GM19351 (cell line): ENCODE results near the gene MAP2.
"Not testable (repeated sequence)": the region's sequence is repeated elsewhere in the genome, so short reads cannot be mapped to it uniquely, and the experiment has no call there.

Experiments used
- ATAC-seq: cut with Tn5 transposase; IDR thresholded peaks from one replicate; pipeline ENCODE4 v1.9.1; 2021; ENCODE audit warnings: mild to moderate bottlenecking, moderate library complexity; ENCODE audit not compliant: unreplicated experiment

Gene MAP2

DNA sequence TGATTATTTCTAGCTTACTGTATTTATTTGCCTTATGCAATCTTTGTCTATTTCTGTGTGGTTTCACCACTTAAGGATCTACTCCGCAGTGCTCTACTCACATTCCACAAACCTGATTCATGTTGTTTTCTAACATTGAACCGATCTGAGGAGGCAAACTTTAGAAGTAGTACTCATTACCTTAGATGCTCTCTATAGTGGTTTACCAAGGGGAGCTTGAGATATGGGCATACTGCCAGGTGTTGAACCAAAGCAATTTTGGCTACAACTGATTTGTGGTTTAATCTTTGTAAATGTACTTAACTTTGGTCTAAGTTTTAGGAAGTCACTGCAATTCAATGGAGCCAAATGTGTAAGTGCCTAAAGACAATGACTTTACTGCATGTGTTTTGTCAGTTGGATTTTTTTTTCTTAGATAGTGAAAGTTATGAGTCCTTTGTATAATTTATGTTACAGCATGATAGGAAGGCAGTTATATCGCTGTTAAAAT lies 50.1 kb downstream of the MAP2 start:
- ATAC-seq: no peak

DNA sequence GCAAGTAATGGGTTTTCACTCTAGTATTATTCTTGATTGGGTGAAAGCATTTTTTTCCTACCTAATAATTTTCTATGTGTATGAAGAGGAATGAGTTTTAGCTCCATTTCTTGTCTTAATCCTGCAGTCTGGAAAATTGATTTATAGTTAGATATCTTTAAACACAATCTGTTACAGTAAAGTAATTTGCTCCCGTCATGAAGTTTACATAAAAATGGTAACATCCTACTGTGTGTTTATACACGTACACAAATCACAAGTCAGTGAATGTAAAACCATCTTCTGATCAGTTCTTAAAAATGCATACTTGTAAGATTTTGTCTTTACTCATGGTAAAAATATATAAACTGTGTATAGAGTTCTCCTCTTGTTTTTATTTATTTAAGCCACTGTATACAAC lies 51.1 kb downstream of the MAP2 start:
- no peak for ATAC-seq

DNA sequence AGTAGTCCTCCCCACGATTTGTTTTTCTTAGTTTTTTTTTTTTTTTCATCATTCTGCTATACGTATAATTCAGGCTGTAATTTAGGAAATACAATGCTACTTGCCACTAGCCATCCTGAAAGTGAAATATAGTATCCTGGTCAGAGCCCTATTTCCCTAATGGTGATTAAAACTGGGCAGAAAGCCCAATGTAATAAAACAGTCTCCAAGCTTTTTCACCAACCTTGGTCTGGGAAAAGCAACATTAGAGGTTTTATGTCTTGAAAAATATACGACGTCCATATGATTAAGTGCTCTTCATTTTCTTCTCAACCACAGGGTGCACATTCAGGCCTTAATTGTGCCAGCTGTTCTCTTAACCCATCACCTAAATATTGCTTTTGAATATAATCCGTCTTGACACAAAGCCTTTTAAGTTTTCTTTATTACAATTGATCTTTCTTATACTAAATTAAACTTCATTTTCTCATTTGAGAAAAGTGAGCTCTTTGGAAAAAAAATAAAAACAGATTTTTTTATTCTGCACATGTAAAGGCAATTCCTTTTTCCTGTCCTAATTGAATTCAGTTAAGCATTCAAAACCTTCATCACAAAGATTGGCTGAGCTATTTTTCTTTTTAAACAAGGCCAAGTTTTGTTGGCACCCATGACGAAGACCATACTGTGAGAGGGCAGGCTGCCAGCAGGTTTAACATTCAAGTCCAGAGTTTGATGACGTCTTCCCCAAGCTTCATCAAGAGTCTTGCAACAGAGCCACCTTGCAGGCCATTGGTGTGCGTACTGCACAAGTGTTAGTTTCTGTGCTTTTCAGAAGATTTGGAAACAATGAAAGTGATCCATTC lies 52.7 kb downstream of the MAP2 start:
- no peak for ATAC-seq

DNA sequence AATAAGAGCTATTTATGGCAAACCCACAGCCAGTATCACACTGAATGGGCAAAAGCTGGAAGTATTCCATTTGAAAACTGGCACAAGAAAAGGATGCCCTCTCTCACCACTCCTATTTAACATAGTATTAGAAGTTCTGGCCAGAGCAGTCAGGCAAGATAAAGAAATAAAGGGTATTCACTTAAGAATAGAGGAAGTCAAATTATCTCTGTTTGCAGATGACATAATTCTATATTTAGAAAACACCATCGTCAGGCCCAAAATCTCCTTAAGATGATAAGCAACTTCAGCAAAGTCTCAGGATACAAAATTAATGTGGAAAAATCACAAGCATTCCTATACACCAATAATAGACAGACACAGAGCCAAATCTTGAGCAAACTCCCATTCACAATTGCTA lies 68.4 kb downstream of the MAP2 start:
- not testable (repeated sequence) for ATAC-seq

DNA sequence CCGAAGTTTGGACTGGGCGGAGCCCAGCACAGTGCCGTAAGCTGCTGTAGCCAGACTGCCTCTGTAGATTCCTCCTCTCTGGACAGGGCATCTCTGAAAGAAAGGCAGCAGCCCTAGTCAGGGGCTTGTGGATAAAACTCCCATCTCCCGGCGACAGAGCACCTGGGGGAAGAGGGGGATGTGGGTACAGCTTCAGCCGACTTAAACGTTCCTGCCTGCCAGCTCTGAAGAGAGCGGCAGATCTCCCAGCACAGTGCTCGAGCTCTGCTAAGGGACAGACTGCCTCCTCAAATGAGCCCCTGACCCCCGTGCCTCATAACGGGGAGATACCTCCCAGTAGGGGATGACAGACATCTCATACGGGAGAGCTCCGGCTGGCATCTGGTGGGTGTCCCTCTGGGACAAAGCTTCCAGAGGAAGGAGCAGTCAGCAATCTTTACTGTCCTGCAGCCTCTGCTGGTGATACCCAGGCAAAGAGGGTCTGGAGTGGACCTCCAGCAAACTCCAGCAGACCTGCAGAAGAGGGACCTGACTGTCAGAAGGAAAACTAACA lies 71.3 kb downstream of the MAP2 start:
- not testable (repeated sequence) for ATAC-seq

DNA sequence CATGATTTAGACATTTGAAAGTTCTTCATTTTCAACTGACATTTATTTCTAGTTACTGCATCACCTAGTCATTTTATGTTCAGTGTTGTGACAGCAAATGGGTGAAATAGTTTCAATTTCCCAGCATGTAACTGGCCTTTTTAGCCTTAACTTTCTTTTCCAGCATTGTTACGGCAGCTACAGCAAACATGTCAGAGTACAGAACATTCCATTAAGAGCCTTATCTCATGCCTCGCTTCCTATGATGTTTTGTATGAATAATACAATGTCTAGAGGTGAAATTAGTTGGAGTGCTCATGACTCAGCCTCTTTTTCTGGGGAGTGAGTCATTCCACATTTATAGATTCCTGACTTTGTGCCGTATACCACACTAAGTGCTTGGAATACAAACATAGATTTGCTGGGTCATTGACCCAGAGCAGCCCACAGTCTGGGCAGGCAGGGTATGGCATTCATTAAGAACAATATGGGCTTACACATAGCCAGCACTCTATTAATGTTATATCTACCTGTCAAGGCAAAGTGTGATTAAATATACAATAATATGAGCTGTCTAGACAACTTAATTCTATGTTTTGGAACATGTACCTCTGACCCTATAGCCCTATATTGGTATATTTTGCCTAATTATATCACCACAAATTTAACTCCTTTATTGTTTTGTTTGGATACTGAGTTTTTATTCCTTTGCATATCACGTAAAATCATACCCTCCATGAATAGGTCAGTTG lies 72.2 kb downstream of the MAP2 start:
- ATAC-seq: no peak

DNA sequence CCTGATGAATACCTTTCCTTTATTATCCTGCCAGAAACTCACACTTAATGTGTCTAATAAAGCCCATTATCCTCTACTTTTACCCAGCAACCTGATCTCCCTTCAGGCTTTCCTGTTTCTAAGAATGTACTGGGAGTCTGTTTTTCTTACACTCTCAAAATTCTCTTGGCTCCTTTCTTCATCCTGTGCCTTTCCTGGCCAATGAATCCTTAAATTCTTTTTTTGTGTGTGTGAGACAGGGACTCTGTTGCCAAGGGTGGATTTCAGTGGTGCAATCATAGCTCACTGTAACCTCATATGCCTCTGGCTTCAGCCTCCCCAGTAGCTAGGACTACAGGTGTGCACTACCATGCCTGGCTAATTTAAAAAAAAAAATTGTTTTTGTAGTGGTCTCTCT lies 72.7 kb downstream of the MAP2 start:
- no peak for ATAC-seq

DNA sequence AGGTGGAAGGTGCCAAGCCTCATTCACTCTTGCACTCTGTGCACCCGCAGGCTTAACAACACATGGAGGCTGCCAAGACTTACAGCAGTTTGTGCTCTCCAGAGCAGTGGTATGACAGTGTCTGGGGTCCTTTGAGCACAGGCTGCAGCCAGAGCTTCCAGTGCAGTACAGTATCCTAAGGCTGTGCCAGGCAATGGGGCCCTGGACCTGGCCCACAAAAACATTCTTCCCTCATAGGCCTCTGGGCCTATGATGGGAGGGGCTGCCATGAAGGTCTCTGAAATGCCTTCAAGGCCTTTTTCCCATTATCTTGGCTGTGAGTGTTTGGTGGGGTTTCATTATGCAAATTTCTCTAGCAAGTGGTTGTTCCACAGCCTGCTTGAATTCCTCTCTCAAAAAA lies 74.8 kb downstream of the MAP2 start:
- ATAC-seq: no peak

DNA sequence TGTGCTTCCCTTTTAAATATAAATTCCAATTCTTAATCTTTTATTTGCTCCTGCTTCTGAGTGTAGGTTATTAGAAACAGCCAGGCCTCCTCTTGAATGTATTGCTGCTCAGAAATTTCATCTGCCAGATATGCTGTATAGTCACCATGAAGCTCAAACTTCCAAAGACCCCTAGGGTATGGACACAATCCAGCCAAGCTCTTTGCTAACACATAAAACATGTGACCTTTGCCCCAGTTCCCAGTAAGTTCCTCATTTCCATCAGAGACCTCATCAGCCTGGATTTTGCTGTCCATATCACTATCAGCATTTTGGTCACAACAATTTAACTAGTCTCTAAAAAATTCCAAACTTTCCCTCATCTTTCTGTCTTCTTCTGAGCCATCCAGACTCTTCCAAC lies 75.2 kb downstream of the MAP2 start:
- ATAC-seq: no peak

DNA sequence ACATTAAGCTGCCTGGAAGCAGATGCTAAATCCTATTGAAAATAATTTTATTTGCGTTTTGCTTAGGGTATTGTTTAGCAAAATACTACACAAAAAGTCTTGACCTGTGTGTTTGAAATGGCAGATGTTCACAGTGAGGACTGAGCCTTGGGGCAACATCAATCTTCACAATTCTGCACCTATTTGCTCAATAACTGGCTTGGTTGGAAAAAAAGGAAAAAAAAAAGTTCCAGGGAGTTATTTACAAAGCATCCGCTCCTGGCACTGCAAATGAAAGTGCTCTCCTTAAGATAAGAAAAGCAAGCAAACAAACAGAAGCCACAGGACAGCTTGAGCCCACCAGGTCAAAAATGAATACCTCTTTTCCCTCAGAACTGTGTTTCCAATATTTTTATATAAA lies 77.7 kb downstream of the MAP2 start:
- no peak for ATAC-seq

DNA sequence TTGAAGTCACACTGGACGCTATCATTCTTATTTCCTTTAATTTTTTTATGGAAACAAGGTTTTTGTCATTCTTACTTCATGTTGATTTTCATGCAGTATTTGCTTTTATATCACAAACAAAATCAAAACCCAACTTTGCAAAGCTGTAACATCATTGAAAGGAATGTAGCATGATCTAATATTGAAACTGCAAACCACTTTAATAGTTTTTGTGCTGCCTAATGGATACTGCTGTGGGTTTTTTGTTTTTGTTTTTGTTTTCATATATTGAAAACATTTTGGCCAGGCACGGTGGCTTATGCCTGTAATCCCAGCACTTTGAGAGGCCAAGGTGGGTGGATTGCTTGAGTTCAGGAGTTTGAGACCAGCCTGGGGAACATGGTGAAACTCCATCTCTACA lies 81.6 kb downstream of the MAP2 start:
- peak; percentile 79 for ATAC-seq

DNA sequence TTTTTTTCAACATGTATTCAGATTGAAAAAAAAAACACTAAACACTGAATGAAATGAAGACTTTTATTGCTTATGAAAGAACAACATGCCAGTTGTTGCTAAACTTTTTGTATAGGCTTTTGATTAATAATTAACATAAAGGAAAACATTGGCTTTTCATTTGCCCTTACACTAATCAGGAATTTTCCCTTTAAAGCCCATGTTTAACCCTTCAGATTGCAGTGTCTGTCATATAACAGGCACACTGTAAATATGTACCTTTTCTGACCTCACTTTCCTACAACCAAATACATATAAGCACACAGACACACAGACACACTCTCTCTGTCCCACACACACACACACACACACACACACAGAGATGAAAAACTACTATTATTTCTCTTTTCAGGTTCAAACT lies 84.4 kb downstream of the MAP2 start:
- no peak for ATAC-seq

DNA sequence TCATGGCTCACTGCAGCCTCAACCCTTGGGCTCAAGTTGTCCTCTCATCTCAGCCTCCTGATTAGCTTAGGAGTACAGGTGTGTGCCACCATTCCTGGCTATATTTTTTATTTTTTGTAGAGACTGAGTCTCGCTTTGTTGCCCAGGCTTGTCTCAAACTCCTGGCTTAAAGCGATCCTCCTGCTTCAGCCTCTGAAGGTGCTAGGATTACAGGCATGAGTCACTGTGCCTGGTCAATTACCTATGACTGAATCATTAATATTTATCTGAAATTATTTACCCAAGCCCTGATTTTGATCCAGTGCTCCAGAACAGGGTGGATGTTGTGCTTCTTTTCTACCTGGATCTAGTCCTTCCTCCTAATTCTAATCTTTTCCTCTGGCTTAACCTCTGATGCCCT lies 87.8 kb downstream of the MAP2 start:
- ATAC-seq: no peak

DNA sequence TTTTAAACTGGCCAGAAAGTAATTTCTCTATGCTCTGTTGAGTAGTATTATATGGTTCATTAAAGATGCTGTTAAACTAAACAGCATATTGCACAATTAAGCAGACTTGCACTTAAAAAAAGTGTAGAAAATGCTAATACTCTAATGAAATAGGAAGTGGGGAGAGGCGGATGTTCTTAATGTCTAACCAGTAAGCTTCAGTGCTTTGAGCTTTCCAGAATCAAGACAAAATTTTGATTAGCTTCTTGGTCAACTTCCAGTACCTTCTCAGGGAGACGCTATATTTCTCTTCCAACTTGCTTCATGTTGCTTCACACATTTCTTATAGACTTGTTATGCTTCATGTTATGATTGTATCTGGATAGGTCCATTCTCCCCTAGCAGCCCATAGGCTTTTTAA lies 89.1 kb downstream of the MAP2 start:
- ATAC-seq: no peak

DNA sequence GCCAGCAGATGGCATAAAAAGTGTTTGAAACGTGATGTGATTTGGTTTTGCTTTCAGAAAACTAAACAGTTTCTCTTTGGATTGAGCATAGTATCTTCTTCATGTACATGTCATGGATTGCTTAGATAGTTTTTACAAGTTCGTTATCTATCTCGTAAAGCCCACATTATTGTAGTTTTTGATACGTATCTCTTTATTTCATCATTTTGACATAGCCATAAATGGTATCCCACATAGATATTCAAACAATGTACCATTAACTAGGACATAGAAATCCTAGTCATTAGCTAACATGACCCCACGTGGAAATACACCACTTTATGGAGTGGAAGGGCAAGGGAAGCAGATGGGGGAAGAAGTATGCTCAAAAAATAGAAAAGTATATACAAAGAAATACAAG lies 93.6 kb downstream of the MAP2 start:
- ATAC-seq: no peak

DNA sequence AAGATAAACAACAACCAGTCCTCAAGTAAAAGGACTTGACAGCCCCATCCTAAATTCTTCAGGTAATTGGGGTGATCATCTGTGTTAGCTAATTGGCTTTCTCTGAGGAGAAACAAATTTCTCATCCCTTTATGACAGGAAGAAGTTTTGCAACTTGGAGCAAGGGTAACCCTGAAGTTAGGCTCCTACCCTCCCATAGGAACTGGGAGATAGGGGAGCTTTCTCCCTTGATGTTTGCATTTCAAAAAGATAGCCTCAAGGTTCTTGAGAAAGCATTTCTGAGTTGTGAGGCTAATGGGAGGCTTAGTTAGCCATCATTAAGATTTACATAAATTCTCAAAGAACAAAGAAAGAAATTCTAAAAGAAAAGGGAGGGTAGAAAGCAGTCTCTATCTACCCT lies 95.4 kb downstream of the MAP2 start:
- ATAC-seq: no peak

DNA sequence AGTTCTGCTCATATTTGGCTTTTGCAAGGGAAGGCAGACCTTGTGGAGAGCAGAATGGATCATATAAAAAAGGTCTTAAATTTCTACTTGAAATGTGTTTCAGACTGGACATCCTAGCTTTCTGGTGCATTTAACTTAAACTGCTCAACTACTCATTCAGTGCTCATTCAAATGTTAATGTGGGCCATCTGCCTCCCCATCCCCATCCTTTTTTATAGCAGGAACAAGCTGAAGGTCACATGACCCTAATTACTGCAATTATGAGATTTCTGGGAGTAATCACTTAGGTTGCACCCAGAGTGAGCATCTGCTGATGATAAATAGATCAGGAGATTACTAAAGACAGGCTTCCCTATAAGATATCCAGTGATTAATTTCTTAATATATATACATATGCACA lies 96.1 kb downstream of the MAP2 start:
- no peak for ATAC-seq

DNA sequence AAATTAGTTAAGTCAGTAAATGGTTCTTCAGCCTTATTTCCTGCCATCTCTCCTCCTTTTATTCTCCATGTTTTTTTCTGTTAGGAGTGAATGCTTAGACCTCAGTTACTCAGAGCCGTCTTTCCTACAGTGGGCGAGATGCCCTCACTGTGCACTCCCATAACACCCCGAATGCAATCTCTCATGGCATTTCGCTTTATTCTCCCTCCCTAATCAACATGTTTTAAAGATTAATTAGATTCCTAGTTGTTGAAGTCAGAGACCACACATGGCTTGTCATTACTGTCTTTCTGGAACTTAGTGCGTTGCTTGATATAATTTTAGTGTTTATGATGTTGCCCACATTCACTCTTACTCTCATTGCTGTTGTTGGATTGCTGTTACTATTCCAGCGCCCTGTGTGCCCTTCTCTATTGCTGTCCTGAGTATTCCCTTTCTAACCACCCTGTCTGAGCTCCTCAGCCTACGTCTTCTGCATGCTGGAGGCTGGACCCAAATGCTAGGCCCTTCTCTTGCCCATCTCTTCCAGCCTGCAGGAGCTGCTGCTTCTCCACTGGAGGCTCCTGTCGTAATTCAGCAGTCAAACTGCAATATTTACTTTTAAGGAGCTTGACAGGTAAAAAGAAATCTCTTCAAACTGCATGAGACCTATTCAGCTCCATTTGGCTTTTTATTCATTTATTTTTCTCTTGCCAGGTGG lies 99.3 kb downstream of the MAP2 start:
- ATAC-seq: no peak

DNA sequence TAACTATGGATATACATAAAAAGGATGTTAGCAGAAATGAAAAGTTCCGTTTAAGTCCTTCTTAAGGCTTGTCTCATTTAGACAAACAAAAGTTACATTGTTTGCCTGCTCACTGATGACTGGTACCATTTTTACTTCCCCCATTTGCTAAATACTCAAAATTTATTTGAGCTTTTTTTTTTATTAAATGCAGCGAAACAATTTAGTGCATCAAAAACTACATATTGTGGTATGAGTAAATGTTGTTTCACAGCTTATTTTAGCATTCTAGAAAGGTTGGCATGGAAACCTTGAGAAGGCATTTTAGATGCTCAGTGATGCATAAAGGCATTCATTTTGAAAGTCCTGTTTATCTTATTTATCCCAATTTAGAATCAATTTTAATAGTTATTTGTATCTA lies 100.0 kb downstream of the MAP2 start:
- ATAC-seq: peak; percentile 56

DNA sequence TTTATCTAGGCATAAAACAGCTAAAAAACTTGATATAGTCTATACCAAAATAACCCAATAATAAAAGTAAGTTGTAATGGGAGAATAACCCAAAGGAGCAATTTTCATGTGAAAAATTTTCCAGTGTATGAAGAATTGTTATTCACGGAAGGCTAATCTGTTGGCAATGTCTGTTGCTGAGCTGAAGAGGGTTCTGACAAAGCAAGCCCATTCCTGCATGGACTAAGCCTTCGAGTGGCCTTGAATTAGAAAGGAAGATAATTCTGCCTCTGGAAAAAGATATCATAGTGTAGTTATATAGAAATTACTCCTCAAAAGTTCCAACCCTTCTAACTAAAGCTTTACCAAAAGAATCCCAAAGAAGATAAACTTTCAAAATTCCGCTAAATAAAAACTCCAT lies 101.5 kb downstream of the MAP2 start:
- ATAC-seq: no peak

DNA sequence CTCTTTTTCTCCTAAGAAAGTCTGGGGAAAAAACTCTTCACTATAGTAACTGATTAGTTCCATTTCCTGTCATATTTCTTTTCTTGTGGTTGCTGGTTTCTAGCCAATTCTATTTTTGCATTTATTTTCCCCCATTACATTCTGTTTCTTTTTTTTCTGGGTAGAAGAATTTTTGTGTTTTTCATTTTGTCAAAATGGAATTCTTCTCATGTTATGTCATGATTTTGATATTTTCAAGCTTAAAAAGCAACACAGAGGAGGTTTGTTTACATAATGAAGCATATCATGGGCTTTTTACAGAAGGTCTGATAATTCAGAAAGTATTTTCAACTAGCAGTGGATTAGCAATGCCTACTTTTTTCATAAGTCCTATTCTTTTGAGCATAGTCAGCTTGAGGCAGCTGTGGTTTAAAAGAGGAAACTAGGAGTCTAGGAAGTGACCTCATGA lies 102.0 kb downstream of the MAP2 start:
- no peak for ATAC-seq
